ENCODE measurements around the gene GNAQ. TPM values are rescaled to one million over a fixed set of nuclear protein-coding genes. Genes with fewer than 3 reads are reported as not detected.

Gene GNAQ
- total and polyA plus RNA-seq, 2 donors (not counting 1 experiment from before 2014, with no cell fraction given), result 30.4 to 74.3 TPM

DNA sequence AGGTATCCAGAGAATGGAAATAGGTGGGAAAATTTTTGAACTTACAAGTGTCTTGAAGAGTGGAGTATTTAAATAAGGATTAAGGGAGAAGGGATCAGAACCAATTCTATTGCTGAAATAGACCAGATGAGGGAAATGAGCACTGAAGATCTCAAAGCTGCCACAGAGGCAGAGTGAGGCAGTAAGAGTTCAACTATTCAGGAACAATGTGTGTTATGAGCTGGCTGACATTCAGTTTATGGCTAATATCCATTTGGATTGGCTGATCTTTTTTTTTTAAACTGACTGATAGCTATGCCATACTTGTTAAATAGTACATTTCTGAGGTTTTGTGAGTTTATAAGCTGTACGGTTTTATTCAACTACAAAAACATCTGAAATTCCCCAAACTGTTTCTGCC lies 288.2 kb downstream of the GNAQ start:
- Histone ChIP-seq H2AFZ (ENCODE audit: low read length) (no peak overlapping the region), H3K79me2 (ENCODE audit: control insufficient read depth, insufficient read depth, low read length) (no peaks in the 10 kb centered on the region), H3K4me3 (replicated peaks in 1 of 4; ENCODE audit: control extremely low read depth in 1 of 4, insufficient read depth in 1 of 4, low read depth in 3 of 4, low read length in 4 of 4) (no peak overlapping the region), H3K27me3 (ENCODE audit: control insufficient read depth, insufficient read depth, low read length) (no peaks in the 10 kb centered on the region), H3K4me1 (ENCODE audit: control insufficient read depth, extremely low read depth, insufficient read depth, low read length) (peaks cover 5% of the 10 kb centered on the region), H4K20me1 (ENCODE audit: control insufficient read depth, extremely low read depth, insufficient read depth, low read length) (no peaks in the 10 kb centered on the region), H3K9ac (ENCODE audit: insufficient read depth, low read length) (no peak overlapping the region), H3K36me3 (ENCODE audit: control insufficient read depth, insufficient read depth, low read length) (no peaks in the 10 kb centered on the region), H3K27ac (ENCODE audit: insufficient read depth, low read length) (no peak overlapping the region), H3K4me2 (ENCODE audit: extremely low read depth, insufficient read depth, low read length) (peak overlapping the region; percentile 37), H3K9me3 (ENCODE audit: control insufficient read depth, insufficient read depth, low read depth, low read length) (no peaks in the 10 kb centered on the region)
- no peak for TF ChIP-seq EZH2 (IDR thresholded peaks at IDR 0.05; ENCODE audit: low read length, missing control alignments)
- peak; percentile 64 to 83 for DNase-seq (ENCODE audit: low read depth in 2 of 2)

DNA sequence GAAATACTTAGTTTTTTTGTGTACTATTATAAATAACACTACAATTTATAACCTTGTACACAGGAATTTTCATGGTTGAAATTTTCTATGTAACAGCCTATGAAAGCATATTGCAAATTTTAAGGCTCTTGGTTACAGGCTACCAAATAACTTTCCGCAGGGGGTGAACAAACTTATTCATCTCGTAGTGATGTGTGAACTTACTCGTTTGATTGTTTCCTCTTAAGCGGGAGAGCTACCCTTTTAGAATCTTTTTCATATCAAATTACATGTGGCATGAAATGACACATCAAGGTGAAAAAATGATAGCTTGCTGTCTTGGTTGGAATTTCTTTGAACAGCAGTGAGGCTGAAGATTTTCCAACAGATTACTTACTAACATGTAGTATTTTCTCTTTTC lies 292.7 kb downstream of the GNAQ start:
- Histone ChIP-seq H3K4me3 (replicated peaks in 1 of 4; ENCODE audit: control extremely low read depth in 1 of 4, insufficient read depth in 1 of 4, low read depth in 3 of 4, low read length in 4 of 4) (no peak overlapping the region), H3K27me3 (ENCODE audit: control insufficient read depth, insufficient read depth, low read length) (no peaks in the 10 kb centered on the region), H3K4me1 (ENCODE audit: control insufficient read depth, extremely low read depth, insufficient read depth, low read length) (peaks cover 3% of the 10 kb centered on the region), H3K9ac (ENCODE audit: insufficient read depth, low read length) (no peak overlapping the region), H3K4me2 (ENCODE audit: extremely low read depth, insufficient read depth, low read length) (no peak overlapping the region), H3K79me2 (ENCODE audit: control insufficient read depth, insufficient read depth, low read length) (no peaks in the 10 kb centered on the region), H3K36me3 (ENCODE audit: control insufficient read depth, insufficient read depth, low read length) (no peaks in the 10 kb centered on the region), H3K9me3 (ENCODE audit: control insufficient read depth, insufficient read depth, low read depth, low read length) (no peaks in the 10 kb centered on the region), H4K20me1 (ENCODE audit: control insufficient read depth, extremely low read depth, insufficient read depth, low read length) (no peaks in the 10 kb centered on the region), H3K27ac (ENCODE audit: insufficient read depth, low read length) (no peak overlapping the region), H2AFZ (ENCODE audit: low read length) (no peak overlapping the region)
- no peak for TF ChIP-seq CTCF (conservative IDR thresholded peaks at IDR 0.05 in 1 of 2, IDR thresholded peaks at IDR 0.05 in 1 of 2; ENCODE audit: low read depth in 1 of 2, low read length in 2 of 2)
- TF ChIP-seq EZH2 (IDR thresholded peaks at IDR 0.05; ENCODE audit: low read length, missing control alignments), result no peak
- DNase-seq (ENCODE audit: low read depth in 2 of 2), result no peak

DNA sequence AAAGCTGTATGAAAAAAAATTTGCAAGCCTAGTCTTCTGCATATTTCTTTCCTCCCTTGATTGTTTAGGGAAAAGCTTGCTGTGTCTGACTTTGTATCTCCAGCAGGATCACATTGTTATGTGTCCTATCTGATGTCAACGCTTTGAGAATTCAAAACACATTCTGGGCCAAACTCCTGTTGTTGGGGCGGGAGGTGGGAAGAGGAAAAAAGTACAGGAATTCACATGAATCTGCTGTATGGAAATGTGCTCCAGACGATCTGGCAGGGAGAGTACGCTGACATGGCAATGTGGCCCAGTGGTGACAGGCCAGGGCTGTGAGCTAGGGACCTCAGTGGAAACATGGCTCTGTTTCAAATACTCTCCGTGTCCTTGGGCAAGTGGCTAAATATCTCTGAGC lies 296.1 kb downstream of the GNAQ start:
- H4K20me1 ChIP-seq (ENCODE audit: control insufficient read depth, extremely low read depth, insufficient read depth, low read length), result no peaks in the 10 kb centered on the region
- DNase-seq (ENCODE audit: low read depth in 2 of 2), result peak in 1 of 2 donors; percentile 90
- no peaks in the 10 kb centered on the region for H3K79me2 ChIP-seq (ENCODE audit: control insufficient read depth, insufficient read depth, low read length)
- H3K4me3 ChIP-seq (replicated peaks in 1 of 4; ENCODE audit: control extremely low read depth in 1 of 4, insufficient read depth in 1 of 4, low read depth in 3 of 4, low read length in 4 of 4), result no peak overlapping the region
- no peak overlapping the region for H3K27ac ChIP-seq (ENCODE audit: insufficient read depth, low read length)
- H3K9me3 ChIP-seq (ENCODE audit: control insufficient read depth, insufficient read depth, low read depth, low read length), result no peaks in the 10 kb centered on the region
- H3K27me3 ChIP-seq (ENCODE audit: control insufficient read depth, insufficient read depth, low read length), result no peaks in the 10 kb centered on the region
- no peak overlapping the region for H3K9ac ChIP-seq (ENCODE audit: insufficient read depth, low read length)
- H2AFZ ChIP-seq (ENCODE audit: low read length), result no peak overlapping the region
- H3K4me1 ChIP-seq (ENCODE audit: control insufficient read depth, extremely low read depth, insufficient read depth, low read length), result no peaks in the 10 kb centered on the region
- H3K4me2 ChIP-seq (ENCODE audit: extremely low read depth, insufficient read depth, low read length), result no peak overlapping the region
- no peaks in the 10 kb centered on the region for H3K36me3 ChIP-seq (ENCODE audit: control insufficient read depth, insufficient read depth, low read length)
- no peak for TF ChIP-seq EZH2 (IDR thresholded peaks at IDR 0.05; ENCODE audit: low read length, missing control alignments)
- TF ChIP-seq CTCF (conservative IDR thresholded peaks at IDR 0.05 in 1 of 2, IDR thresholded peaks at IDR 0.05 in 1 of 2; ENCODE audit: low read depth in 1 of 2, low read length in 2 of 2), result no peak

Data from fibroblast of lung (primary cell).